Body of pancreas (tissue), 4 donors: ENCODE results near the gene GRK1. TPM values are rescaled to one million over a fixed set of nuclear protein-coding genes. Genes with fewer than 3 reads are reported as not detected.

Source experiments
- ATAC-seq: fragments of 150-250 bp; one replicate; pipeline ENCODE4 v1.9.1; 2016
- DNase-seq, 4 donors: peaks; one replicate each; pipeline ENCODE4 v3.0.0-alpha.2; 2019
- H3K27ac ChIP-seq, 4 donors: fragments of 200-600 bp; sonication (generic); 1 replicate in 3 of 4; 2 replicates in 1 of 4; pipeline versions ENCODE4 v1.5.1 to v1.6.1; 2016 to 2019; ENCODE audit warnings: mild to moderate bottlenecking in 1 of 4, mixed read lengths in 1 of 4, moderate library complexity in 1 of 4
- H3K27me3 ChIP-seq, 2 donors: fragments of 200-600 bp; sonication (generic); one replicate each; pipeline ENCODE4 v1.6.0; 2016; ENCODE audit warnings: mild to moderate bottlenecking in 1 of 2
- H3K36me3 ChIP-seq, 2 donors: fragments of 200-600 bp; sonication (generic); replicated peaks in 1 of 2; 2 replicates each; pipeline ENCODE4 v1.5.1; 2016; ENCODE audit warnings: low read depth in 2 of 2; ENCODE audit not compliant: insufficient read depth in 1 of 2
- H3K4me1 ChIP-seq: fragments of 200-600 bp; sonication (generic); one replicate; pipeline ENCODE4 v1.6.0; 2016
- H3K4me3 ChIP-seq, 2 donors: fragments of 200-600 bp; sonication (generic); 1 replicate in 1 of 2; 2 replicates in 1 of 2; pipeline ENCODE4 v1.5.1; 2016 to 2019
- H3K9me3 ChIP-seq, 3 donors: fragments of 200-600 bp; sonication (generic); 1 replicate in 2 of 3; 2 replicates in 1 of 3; pipeline ENCODE4 v1.5.1; 2016
- POLR2A ChIP-seq, 3 donors: fragments of 450-650 bp; IDR thresholded peaks; one replicate each; pipeline ENCODE4 v1.6.1; 2016; ENCODE audit warnings: antibody characterized with exemption in 3 of 3, mild to moderate bottlenecking in 2 of 3
- whole genome bisulfite sequencing, 2 donors: methylation state at CpG; one replicate each; pipeline ENCODE4 v1.1.5; 2017; 5-methylcytosine and 5-hydroxymethylcytosine counted together
- intact Hi-C: fragments of 100-400 bp; cut with DNase I; formaldehyde crosslinking; loops from one replicate; pipeline ENCODE4 v1.15.1; 2023
- total RNA-seq, 2 donors: library from RNA; depleted of rRNA; stranded (reverse); fragments of >200 nt; gene quantifications; one replicate each; pipeline ENCODE4 v1.1.0, GENCODE V29; 2016
- TF ChIP-seq, protein P1 (sequence below), 7 experiments: fragments of 450-650 bp in 4 of 7; fragments of 200-600 bp in 3 of 7; sonication (generic) in 3 of 7; IDR thresholded peaks; one replicate each; pipeline ENCODE4 v1.5.1; 2016 to 2019; ENCODE audit warnings: antibody characterized with exemption in 7 of 7

Gene GRK1
- total RNA-seq, 2 donors from 2014 or later, result not detected

DNA sequence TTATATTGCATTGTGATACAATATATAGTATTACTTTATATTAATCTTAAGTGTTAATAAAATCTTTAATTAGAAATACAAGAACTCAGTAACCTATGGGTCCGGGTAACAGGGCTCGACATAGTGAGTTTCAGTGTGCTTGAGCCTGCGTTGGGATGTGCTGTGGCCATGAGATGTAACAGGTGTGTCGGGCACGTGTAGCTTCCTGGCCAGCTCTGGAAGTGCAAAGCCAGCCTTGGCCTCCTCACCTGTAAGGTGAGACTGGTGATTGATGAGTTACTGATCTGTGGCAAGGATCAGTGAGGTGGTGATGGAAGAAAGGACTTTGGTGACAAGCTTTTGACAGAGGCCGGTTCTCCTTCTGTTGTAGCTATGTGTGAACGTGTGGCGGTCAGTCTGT is 28.2 kb upstream of the GRK1 start:
- H3K4me3 ChIP-seq, result no peak overlapping the region
- TF ChIP-seq, protein P1, sequence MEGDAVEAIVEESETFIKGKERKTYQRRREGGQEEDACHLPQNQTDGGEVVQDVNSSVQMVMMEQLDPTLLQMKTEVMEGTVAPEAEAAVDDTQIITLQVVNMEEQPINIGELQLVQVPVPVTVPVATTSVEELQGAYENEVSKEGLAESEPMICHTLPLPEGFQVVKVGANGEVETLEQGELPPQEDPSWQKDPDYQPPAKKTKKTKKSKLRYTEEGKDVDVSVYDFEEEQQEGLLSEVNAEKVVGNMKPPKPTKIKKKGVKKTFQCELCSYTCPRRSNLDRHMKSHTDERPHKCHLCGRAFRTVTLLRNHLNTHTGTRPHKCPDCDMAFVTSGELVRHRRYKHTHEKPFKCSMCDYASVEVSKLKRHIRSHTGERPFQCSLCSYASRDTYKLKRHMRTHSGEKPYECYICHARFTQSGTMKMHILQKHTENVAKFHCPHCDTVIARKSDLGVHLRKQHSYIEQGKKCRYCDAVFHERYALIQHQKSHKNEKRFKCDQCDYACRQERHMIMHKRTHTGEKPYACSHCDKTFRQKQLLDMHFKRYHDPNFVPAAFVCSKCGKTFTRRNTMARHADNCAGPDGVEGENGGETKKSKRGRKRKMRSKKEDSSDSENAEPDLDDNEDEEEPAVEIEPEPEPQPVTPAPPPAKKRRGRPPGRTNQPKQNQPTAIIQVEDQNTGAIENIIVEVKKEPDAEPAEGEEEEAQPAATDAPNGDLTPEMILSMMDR (IDR thresholded peaks at IDR 0.05), result no peak
- no peak for TF ChIP-seq POLR2A (IDR thresholded peaks at IDR 0.05)
- intact Hi-C loops, result no loop called here
- no peaks in the 10 kb centered on the region for H3K9me3 ChIP-seq
- ATAC-seq (no peak), DNase-seq (peak in 1 of 4 donors; percentile 6)
- peaks cover 0 to 28% of the 10 kb centered on the region in 2 donors for H3K36me3 ChIP-seq
- no peaks in the 10 kb centered on the region for H3K4me1 ChIP-seq
- H3K27ac ChIP-seq, result no peak overlapping the region
- 93% methylated on average over 8 of the region's 8 CpGs for WGBS, 2 donors
- H3K27me3 ChIP-seq, result no peaks in the 10 kb centered on the region

DNA sequence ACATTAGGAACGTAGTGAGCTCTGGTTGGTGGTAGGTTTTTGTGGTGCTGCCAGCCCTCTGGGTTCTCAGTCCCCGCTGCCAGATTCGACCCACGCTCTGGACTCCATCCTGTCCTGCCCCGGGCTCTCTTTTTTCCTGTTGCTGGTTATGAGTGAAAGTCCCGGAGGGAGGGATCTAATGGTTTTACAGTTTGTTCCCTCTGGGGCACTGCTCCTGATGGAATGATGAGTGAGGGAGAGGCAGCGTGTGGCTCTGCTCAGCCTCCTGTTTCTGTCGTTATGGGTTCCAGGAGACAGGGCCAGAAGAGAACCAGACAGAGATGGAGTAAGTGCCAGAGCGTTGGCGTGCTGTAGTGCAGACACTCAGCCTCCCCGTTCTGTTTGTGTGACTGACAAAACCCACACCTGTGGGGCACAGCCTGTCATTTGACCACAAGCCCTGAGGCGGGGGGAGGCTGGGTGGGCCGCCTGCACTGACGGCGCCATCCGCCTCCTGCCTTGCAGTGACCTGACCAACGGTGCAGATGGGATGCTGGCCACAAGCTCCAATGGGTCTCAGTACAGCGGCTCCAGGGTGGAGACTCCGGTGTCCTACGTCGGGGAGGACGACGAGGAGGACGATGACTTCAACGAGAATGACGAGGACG is 27.3 kb upstream of the GRK1 start:
- intact Hi-C loops, result no loop called here
- H3K4me1 ChIP-seq, result no peaks in the 10 kb centered on the region
- no peaks in the 10 kb centered on the region for H3K9me3 ChIP-seq
- H3K4me3 ChIP-seq, result no peak overlapping the region
- peaks cover 0 to 24% of the 10 kb centered on the region in 2 donors for H3K36me3 ChIP-seq
- no peak overlapping the region for H3K27ac ChIP-seq
- TF ChIP-seq, protein P1 (IDR thresholded peaks at IDR 0.05), result no peak
- no peak for TF ChIP-seq POLR2A (IDR thresholded peaks at IDR 0.05)
- H3K27me3 ChIP-seq, result no peaks in the 10 kb centered on the region
- 95 to 98% methylated on average over 27 of the region's 27 CpGs for WGBS, 2 donors
- ATAC-seq (no peak), DNase-seq (peak in 2 of 4 donors; percentile 2 to 5)

DNA sequence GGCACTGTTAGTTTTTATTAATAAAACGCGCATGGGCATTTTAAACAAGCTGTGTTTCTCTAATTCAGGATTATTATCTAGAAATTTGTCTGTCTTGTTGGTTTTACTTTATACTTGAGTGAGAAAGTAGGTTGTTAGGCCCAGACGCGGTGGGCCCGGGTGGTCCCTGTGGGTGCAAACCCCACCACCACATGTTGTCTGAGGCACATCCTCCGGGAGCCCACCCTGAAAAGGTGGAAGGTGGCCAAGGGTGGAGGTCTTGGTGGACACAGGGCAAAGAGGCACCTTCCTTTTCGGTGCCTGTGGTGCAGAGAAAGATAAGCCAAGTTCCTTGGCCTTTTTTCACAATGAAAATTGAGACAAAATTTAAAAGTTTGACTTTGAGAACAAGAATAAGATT is 25.6 kb upstream of the GRK1 start:
- DNase-seq (peak in 2 of 4 donors; percentile 1 to 5), ATAC-seq (no peak)
- Histone ChIP-seq H3K36me3 (peaks cover 0 to 16% of the 10 kb centered on the region in 2 donors), H3K27me3 (no peaks in the 10 kb centered on the region), H3K4me3 (no peak overlapping the region), H3K9me3 (no peaks in the 10 kb centered on the region), H3K27ac (no peak overlapping the region), H3K4me1 (peaks cover under 1% of the 10 kb centered on the region)
- intact Hi-C loops, result no loop called here
- WGBS, 2 donors, result 80 to 81% methylated on average over 7 of the region's 7 CpGs
- no peak for TF ChIP-seq POLR2A (IDR thresholded peaks at IDR 0.05)
- TF ChIP-seq, protein P1 (IDR thresholded peaks at IDR 0.05), result no peak

DNA sequence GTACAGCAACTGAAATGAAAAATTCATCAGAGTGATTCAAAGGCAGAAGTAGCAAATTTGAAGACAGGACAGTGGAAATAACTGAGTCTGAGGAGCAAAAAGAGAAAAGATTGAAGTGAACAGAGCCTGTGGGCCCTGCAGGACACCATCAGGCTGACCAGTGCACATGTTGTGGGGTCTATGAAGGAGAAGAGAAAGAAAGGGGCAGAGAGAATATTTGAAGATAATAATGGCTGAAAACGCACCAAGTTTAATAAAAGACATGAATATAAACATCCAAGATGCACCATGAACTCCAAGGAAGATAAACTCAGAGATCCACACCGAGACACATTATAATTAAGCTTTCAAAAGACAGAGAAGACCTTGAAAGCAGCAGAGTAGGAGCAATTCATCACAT is 24.5 kb upstream of the GRK1 start:
- ATAC-seq, result no peak
- H3K9me3 ChIP-seq, result no peaks in the 10 kb centered on the region

More for the DNA sequence above, 24.5 kb upstream of the GRK1 start:
- TF ChIP-seq POLR2A (IDR thresholded peaks at IDR 0.05), result no peak
- TF ChIP-seq, protein P1 (IDR thresholded peaks at IDR 0.05), result no peak
- H3K27ac ChIP-seq, result no peak overlapping the region
- H3K4me1 ChIP-seq, result peaks cover 12% of the 10 kb centered on the region
- H3K4me3 ChIP-seq, result no peak overlapping the region
- intact Hi-C loops, result no loop called here
- no peaks in the 10 kb centered on the region for H3K27me3 ChIP-seq
- no peak for DNase-seq
- peaks cover 0 to 11% of the 10 kb centered on the region in 2 donors for H3K36me3 ChIP-seq
- 97 to 99% methylated on average over 2 of the region's 2 CpGs for WGBS, 2 donors
